Measurements from ENCODE around the gene DDX1.

Gene DDX1

DNA sequence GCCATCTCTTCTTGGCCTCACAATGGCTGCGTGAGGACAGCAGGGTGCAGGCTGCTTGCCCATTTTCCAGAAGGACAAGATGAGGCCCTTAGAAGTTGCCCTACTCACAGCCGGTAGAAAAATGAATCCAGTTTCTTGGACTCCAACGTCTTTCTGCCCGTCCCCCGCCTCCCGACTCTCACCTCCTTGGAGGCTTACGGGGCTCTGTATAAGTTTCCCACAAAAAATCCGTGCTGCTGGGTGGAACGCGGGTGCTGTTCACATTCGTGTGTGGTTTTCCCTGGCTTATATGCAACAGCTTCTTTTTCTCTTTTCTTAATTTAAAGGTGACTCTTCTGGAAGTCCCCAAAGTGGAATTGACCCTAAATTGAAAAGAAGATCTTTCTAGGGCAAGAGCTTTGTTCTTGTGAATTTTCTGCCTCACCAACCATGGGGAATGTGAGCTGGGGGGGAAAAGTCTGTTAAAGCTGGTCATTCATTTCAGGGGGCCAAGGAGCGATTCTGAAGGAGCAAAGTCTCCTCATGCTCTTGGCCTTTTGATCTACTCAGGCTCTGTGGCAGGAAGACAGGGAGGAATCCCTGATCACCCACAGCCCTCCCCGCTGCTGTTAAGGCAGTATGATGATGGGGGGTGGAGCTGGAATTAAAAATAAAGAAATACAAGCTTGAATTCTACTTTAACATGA lies 51.3 kb downstream of the DDX1 start:
- in situ Hi-C loops (cut with MboI; ENCODE audit: low sequenced_read_pairs) = no loop called here

DNA sequence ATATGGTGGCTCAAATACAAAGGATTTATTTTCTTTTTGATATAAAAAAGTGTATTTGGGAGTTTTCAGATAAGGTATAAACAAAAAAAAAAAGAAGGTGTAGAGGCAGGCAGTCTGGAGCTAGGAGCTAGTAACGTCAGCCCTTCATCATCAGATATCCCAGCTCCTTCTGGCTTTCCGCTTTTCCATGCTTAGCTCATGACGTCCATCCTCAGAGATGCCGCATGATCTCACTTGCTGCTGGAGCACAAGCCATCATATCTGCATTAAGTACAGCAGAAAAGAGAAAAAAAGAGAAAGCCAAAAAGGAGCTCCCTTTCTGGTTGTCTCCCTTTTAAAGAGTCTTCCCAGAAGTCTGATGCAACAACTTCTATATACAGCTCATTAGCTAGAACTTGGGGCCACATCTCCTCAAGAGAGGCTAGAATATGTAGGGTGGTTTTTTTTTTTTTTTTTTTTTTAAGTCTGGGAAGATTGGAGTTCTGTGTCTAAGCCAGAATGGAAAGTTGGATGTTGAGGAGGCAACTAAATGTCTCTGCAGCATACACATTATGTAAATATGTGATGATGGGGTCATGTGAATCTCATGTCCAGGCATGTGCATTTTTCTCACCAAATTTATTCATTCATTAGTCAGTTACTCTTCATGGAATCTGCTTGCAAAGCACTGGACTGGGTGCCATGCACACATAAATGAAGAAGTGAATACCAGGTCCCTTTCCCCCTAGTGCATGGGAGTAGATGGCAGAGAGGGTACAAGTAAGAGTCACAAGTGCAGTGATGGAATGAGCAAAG lies 52.3 kb downstream of the DDX1 start:
- in situ Hi-C loops (cut with MboI; ENCODE audit: low sequenced_read_pairs) = no loop called here

DNA sequence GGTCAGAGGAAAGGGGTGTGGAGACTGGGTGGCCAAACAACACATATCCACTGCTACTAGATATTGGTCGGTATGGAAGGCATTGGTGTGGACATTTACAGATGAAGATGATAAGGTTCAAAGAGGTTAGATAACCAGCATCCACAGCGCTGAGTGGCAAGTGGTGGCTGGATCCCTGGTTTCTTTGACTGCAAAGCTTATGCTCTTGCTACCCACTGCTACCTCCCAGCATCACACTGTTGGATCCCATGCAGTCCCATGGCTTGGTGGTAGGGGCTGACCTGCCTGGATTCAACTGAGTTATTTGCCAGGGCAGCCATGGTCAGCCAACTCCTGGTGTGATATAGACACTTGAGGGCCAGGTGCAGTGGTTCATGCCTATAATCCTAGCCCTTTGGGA lies 53.6 kb downstream of the DDX1 start:
- in situ Hi-C loops (cut with MboI; ENCODE audit: low sequenced_read_pairs) = no loop called here

DNA sequence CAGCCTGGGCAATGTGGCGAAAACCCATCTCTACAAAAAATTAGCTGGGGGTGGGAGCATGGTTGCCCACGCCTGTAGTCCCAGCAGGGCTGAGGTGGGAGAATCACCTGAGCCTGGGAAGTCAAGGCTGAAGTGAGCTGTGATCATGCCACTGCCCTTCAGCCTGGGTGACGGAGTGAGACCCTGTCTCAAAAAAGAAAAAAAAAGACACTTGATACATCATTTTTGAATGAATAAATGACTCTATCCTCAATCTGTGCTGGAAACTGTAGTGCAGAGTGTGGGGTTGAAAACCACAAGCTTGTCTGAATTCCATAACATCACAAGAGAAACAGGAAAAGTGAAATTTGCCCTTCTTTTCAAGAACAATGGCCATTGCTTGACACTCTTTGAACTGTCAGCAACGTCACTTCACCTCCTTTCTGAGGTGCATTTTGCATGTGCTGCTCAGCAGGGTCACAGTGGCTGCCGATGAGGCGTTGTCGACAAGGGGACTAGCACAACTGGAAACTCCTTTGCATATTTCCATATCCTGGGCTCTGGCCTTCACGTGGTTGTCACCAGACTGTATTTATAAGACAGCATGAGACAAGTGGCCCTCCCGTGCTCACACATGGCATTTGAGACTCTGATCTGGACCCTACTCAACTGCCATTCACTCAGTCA lies 54.2 kb downstream of the DDX1 start:
- in situ Hi-C loops (cut with MboI; ENCODE audit: low sequenced_read_pairs) = no loop called here

DNA sequence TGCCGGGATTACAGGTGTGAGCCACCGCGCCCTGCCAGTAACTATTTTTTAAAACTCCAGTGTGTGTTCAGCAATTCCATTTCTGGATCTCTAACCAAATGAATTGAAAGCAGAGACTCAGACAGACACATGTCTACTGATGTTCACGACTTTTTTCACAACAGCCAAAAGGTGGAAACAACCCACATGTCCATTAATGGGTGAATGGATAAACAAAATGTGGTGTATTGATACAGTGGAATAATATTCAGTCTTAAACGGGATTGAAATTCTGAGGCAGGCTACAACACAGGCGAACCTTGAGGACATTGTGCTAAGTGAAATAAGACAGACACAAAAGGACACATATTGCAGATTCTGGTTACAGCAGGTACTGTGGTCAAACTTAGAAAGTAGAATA lies 55.0 kb downstream of the DDX1 start:
- in situ Hi-C loops (cut with MboI; ENCODE audit: low sequenced_read_pairs) = no loop called here

DNA sequence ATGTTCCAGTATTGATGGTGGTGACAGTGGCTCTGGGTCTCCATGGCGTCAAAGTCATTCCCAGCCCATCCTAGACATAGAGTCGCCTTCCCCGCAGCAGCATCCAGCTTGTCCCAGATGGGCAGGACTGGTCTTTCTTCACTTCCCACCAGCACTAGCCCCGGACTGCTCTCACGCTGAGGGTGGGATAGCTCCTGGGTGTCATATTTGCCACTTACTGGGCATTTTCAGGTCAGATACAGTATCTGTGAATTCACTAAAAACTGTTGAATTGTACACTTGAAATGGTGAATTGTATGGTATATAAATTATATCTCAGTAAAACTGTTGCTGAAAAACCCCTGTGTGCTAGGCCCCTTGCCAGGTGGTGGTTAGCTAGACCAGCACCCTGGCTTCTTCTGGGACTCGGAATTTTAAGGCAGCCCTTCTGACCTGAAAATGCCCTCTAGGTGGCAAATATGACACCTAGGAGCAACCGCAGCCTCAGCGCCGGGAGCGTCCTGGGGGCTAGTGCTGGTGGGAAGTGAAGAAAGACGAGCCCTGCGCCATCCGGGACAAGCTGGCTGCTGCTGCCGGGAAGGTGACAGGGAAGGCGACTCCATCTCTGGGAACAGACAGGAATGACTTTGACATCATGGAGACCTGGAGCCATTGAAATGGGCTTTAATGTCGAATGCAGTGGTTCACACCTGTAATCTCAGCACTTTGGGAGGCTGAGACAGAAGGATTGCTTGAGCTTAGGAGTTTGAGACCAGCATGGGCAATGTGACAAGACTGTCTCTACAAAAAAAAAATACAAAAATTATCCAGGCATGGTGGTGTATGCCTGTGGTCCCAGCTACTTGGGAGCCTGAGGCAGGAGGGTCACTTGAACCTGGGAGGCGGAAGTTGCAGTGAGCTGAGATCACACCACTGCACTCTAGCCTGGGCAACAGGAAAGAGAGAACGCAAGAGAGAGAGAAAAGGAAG lies 56.2 kb downstream of the DDX1 start:
- in situ Hi-C loops (cut with MboI; ENCODE audit: low sequenced_read_pairs) = no loop called here

DNA sequence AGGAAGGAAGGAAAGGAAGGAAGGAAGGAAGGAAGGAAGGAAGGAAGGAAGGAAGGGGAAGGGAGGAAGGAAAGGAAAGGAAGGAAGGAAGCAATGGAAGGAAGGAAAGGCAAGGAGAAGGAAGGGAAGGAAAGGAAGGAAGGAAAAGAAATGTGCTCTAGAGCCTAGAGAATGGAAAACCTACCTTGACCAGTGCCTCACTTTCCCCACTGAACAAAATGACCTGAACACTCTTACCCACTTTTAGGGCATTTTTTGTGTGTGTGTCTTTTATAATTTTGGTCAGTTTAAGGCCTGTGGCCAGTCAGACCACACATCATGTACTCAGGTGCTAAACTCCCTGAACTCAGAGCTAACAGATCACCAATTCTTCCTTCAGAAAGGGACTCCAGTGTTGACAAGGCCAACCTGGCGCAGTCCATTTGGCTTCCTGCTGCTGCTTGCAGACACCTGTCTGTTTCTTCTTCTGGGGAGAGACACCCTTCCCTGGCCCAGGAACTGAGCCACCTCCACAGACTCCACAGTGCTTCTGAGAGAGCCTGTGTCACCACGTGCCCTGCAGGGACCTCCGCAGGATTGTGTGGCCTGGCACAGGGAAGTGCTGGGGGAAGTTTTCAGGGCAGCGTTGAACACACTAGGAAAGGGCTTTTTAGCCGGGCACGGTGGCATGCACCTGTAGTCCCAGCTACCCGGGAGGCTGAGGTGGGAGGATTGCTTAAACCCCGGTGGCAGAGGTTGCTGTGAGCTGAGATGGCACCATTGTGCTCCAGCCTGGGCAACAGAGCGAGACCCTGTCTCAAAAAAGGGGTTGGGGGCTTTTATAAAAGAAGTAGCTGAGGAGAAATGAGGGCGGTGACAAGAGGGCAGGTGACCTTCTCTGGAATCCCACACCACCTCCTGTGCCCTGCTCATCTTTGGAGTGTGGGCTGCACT lies 57.2 kb downstream of the DDX1 start:
- in situ Hi-C loops (cut with MboI; ENCODE audit: low sequenced_read_pairs) = no loop called here

DNA sequence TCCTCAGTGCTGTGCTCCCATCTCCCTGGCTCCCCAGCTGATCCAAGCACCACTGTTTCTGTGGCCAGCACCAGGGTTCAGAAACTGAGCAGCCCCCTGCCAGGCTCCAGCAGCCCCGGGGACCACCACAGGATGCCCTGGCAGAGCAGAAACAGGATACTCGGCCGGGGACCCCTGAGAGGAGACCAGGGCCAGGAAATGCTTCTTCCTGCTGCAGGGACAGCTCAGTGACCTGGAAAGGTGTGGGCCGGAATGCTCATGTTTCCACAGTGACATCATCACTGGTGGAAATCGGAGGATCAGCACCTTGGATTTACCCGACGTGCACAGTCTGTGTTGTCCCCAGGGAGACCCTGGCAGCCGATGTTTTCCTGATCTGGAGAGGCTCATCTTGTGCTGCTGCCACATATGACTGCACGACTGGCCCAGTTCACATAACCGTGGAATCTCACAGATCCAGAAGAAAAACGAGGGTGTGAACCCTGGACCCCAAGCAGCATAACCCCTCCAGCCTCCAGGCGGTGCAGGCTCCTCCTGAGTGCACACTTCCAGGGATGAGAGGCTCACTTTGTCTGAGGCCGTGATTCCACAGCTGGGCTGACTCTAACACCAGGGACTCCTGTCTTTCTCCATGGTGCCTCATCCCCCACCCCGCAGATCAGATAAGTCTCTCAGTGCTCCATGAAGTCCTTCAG lies 58.0 kb downstream of the DDX1 start:
- in situ Hi-C loops (cut with MboI; ENCODE audit: low sequenced_read_pairs) = no loop called here

DNA sequence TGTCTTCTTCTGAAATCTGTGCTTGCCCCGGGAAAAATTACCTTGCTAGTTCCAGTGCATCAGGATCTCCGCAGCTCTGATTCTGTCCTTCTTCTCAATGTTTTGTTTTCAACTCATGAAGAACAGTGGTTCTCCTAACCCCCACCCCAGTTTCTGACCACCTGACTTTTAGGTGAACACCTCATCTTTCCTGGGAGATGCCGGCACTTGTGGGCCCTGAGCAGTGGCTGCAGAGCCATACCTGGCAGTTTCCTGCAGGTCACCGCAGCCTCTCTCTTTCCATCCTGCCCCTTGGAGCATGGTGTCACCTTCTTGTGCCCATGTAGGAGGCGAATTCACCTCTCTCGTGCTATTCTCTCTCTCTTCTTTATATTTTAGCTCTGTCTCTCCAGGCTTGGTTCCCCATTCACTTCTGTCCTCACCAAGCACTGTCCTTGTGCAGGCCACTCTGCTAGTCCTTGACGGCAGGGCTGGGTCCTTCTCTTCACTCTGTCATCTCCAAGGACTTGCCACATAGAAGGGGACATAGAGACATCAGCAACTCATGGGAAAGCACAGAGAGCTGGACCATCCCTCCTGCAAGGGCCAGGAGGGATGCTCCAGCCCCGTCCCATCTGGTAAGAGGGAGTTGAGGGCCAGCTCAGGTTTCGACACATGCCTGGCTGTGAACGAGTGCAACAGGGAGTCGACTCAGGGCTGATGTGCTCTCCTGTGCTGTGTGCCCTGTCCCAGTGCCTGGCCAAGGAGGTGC lies 59.1 kb downstream of the DDX1 start:
- in situ Hi-C loops (cut with MboI; ENCODE audit: low sequenced_read_pairs) = no loop called here

DNA sequence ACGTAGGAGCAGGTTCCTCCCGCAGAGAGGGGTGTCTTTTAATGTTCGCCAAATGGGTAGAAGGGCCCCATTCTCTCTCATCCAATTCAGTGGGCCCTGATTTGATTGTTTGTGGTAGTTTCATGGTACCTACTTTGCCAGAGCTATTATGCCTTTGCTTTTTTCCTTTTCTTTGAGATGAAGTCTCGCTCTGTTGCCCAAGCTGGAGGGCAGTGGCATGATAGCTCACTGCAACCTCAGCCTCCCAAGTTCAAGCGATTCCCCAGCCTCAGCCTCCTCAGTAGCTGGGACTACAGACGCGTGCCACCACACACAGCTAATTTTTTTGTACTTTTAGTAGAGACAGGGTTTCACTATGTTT lies 59.7 kb downstream of the DDX1 start:
- in situ Hi-C loops (cut with MboI; ENCODE audit: low sequenced_read_pairs) = no loop called here

DNA sequence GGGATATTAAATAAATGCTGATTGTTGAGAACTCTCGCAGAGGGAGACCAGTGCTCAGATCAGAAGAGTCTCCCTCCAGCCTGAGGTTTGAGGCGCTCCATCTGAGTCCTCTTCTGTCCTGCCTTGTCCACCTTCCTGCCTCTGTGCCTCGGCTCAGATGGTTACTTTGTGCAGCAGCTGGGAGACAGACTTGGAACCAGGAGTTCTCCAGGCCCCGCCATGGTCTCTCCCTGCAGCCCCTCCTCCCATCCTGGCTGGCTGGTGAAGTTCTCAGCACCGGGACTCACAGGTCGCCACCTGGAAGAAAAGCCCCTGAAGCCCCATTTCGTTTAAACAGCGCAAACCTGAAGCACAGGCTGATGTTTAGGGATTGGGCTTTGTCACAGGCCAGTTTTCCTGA lies 60.6 kb downstream of the DDX1 start:
- in situ Hi-C loops (cut with MboI; ENCODE audit: low sequenced_read_pairs) = no loop called here

DNA sequence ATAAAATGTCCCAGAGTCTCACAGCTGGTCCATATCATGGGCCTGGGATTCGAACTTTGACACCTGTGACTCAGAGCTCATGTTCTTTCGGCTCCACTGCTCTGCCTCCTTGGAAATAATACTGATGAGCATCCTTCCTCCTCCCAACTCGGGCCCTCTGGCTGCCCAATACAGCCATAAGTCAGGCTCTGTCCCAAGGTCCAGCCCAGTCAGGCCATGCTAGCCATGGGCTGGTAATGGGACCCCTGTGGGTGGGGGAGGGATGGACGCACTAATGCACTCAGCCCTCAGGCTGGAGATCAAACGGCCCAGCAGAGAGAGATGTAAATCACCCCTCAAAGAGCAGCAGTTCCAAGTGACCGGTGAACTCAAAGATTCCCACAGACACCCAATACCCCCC lies 61.1 kb downstream of the DDX1 start:
- in situ Hi-C loops (cut with MboI; ENCODE audit: low sequenced_read_pairs) = no loop called here

DNA sequence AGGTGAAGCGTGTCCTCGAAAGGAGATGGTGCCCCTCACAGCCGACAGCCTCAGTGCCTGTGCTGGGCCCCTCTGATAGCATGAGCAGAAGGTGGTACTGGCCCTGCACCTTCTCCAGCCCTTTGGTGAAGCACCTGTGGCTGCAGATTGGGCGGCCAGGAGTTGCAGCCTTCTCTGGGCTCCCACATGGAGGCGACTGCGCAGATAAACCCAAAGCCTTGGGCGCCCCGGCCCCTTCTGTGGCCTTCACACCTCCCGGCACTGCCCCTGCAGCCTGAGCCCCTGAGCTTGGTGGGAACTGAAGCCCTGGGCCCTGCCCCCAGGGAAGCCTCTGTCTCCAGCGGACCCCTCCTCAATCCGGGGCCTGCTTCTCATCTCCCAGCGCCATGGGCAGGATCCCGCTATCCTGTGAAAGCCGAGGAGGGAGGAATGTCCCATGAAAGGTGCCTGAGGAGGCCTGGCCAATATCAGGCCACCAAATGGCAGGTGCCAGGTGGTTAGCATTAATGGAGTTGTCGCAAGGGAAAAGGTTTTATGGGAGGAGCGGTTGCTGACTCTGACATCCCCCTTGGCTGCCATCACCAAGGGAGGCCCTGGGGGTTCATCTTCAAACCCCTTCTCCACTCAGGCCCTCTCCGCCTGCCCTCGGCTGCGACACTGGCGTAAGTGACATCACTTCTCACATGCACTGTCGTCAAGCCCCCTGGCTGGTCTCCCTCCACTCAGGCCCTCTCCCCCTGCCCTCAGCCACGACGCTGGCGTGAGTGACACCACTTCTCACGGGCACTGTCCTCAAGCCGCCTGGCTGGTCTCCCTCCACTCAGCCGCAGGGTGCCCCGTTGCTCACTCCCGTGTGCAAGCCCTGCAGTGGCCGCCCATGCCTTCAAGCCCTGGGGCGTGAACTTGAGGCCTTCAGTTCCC lies 62.4 kb downstream of the DDX1 start:
- in situ Hi-C loops (cut with MboI; ENCODE audit: low sequenced_read_pairs) = no loop called here

DNA sequence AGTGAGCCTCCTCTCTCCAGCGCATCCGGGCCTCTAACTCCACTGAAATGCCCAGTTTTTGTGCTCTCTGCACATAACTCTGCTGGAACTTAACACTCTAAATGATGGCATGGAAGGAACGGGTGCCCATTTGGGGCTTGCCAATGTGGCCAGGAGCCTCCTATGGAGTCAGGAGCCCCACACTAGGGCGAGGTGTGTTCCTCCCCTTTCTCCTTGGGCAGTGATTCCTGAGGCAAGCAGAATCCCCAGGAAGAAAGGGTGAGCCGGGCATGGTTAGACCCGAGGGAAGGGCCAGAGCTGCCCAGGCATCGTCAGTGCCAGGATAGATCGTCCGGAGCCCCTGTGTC lies 63.0 kb downstream of the DDX1 start:
- in situ Hi-C loops (cut with MboI; ENCODE audit: low sequenced_read_pairs) = no loop called here

DNA sequence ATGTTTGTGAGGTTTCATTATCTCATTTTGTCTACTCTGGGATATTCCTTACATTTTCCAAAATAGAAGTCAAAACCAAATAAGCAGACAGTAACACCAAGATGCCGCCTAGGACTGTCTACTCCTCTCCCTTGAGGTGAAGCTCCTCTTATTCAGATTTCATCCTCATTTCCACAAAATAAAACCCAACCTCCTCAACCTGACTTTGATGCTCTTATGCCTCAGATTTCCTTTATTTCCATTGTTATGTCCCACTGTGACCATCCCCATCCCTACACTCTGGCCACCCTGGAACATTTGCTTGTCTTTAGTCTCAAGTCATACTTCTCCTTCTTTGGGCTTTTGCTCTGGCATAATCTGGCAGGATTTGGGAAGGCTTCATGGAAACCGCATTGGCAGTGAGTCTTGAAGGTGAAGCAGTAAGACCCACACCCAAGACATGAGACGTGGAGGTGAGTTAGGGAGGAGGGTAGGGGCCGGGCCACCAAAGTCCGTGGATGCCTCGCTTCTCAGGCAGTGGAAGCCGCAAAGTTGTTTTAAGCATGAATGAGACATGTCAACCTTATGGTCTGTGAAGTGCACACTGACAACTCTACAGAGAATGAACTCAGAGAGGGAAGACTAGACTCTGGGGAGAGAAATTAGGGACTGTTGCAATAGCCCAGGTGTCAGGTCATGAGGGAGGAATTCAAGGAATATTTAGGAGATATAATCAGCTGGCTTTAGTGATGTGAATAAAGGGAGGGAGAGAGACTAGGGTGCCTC lies 63.6 kb downstream of the DDX1 start:
- in situ Hi-C loops (cut with MboI; ENCODE audit: low sequenced_read_pairs) = no loop called here

DNA sequence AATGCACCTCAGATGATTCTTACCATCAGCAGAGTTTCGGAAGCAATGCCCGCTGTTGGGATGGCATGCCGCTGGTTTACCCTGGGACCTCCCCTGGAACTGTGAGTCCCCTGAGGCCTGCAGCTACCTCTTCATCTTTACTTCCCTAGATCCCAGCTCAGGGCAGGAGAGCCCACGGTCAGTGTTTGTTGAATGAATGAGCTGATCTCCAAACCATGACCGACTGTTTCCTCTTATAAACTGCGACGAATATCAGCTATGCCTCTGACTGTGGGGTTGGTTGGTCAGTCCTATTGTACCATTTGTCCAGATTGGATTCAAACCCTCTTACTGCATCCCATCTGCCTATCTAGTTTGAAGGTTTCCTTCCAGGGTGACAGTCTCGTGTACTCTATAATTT lies 64.4 kb downstream of the DDX1 start:
- in situ Hi-C loops (cut with MboI; ENCODE audit: low sequenced_read_pairs) = no loop called here

DNA sequence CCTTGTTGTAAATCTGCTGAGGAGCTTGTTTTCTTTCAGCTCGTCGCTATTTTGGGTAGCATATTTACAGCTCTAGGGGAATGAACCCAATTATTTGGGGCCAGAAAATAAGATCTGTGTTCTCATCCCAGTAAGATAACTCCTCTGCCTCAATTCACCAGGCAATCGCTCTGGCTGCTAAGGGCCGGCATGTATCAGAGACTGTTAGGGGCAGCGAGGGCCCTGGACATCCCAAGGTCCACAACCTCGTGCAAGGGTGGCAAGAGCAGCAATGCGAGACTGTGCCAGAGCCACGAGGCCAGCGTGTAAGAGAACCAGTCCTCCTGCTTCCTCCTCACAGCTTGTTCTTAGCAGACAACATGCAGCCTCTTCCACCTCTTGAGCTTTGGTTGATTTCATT lies 66.1 kb downstream of the DDX1 start:
- in situ Hi-C loops (cut with MboI; ENCODE audit: low sequenced_read_pairs) = no loop called here
